HL-60/S4 (cell line): ENCODE data around the gene EIF4E3.

ENCODE experiments used
- in situ Hi-C: fragments of 300-500 bp; cut with MboI; formaldehyde crosslinking; loops from 2 replicates; pipeline ENCODE4 v1.14.3; 2022; ENCODE audit warnings: low sequenced_read_pairs

The EIF4E3 gene

DNA sequence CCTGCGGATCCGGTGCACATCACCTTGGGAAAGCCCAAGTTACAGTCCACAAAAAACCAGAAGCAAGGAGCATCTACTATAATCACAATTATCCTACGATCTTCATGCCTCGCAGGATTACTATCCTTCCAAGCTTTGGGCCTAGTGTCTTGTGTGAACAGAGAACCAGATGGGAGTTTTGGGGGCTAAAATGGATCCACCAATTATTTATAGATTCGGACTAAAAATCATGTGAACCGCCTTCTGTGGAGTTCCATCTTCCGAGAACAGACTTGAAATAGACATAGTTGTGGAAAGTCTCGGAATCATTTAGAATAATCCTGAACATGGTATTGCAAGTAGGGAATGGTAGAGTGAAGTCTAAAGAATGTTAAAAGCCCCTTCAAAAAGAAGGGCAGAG, 70.1 kb downstream of the EIF4E3 start:
- in situ Hi-C loops: loop anchor here (25.0 kb wide), 1 partner anchor 1118 kb away; no protein-coding TSS in a partner anchor

- in situ Hi-C loops: loop anchor here (25.0 kb wide), 1 partner anchor 1116 kb away; no protein-coding TSS in a partner anchor
Observed at GRCh38 chr3:71653414-71653807, 71.8 kb downstream of the EIF4E3 start.

DNA sequence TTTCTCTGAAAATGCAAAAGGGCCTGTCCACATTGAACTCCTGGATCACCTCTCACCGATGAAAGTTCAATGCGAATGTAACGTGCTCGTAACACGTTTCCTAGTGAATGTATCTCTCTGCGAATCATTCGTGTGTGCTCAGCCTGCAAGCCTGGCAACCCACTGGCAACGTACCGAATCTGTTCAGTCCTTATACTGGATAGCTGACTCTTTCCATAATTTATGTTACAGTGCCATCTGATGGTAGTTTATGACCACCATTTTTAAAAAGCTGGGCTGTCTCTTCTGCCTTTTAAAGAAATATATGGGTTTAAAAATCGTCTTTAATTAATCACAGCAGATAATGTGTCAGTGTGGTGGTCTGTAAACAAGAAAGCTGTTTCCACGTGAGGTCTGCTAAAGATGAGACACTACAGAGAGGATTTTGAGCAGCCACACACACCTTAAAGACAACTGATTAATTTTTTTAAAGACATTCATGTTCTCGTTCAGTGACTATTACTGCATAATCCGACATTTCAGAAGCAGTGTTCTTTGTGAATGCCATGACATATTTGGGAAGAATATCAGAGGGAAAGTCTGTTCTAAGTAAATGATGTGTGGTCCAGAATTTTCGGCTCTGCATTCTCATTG, 72.3 kb downstream of the EIF4E3 start:
- in situ Hi-C loops: loop anchor here (25.0 kb wide), 1 partner anchor 1116 kb away; no protein-coding TSS in a partner anchor

DNA sequence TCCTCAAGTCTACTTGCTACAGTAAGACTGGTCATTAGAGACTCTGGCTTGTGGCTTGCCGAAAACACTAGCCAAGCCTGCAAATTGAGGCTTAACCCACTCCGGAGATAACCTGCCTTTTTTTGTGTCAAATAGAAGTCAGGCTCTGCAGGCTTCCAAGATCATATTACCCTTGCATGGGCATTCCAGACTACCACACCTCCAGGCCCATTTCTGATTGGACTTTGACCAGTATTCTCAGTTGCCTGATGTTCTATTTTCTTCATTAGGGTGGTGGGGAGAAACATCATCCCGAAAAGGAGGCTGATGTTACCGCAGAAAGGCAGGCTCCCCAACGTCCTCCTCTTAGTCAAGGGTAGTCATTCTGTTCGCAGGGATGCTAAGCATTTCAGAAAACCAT, 73.6 kb downstream of the EIF4E3 start:
- in situ Hi-C loops: loop anchor here (25.0 kb wide), 1 partner anchor 1114 kb away; no protein-coding TSS in a partner anchor

GRCh38 chr3:71650372-71650771, 74.8 kb downstream of the EIF4E3 start:
- in situ Hi-C loops: loop anchor here (25.0 kb wide), 1 partner anchor 1113 kb away; no protein-coding TSS in a partner anchor

DNA sequence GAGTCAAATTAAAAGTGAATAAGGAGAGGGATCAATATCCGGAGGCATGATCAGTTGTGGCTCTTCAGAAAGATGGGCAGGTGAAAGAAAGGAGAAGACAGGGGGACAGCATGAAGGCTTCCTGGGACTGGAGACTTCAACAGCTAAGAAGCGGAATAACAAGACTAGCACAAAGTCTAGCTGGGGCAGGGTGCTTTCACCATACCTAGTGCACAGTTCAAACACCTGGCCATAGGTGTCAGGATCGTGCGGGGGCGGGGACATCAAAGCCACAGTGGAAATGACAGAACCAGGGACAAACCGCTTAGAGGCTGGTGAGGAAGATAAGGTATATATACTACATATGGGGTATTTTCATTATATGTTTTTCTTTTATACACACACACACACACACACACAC, 75.4 kb downstream of the EIF4E3 start:
- in situ Hi-C loops: loop anchor here (25.0 kb wide), 1 partner anchor 1112 kb away; no protein-coding TSS in a partner anchor

GRCh38 chr3:71647751-71648150, 77.5 kb downstream of the EIF4E3 start:
- in situ Hi-C loops: no loop called here

DNA sequence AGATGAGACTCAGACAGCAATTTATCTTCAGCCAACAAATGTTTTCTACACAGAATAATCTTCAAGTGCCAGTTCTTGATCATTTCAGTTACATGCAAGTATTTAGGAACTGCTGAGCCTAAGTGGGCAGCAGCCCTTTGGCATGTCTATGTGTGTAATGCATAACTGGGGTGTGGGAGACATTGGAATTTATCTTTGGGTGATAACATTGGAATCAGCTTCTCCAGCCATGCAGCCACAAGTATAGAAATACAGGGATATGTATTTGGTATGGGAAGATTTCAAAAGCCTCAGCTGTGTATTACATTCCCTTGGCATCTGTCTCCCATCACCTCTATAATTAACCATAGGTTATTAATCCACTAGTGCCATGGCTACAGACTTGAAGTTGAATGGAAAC, 78.2 kb downstream of the EIF4E3 start:
- in situ Hi-C loops: no loop called here

- in situ Hi-C loops: no loop called here
Observed at GRCh38 chr3:71645140-71645539, 80.1 kb downstream of the EIF4E3 start.

- in situ Hi-C loops: no loop called here
Observed at GRCh38 chr3:71641674-71642073, 83.5 kb downstream of the EIF4E3 start.

- in situ Hi-C loops: no loop called here
Observed at GRCh38 chr3:71640331-71640983, 84.7 kb downstream of the EIF4E3 start.

- in situ Hi-C loops: no loop called here
Observed at GRCh38 chr3:71636482-71636881, 88.7 kb downstream of the EIF4E3 start.

DNA sequence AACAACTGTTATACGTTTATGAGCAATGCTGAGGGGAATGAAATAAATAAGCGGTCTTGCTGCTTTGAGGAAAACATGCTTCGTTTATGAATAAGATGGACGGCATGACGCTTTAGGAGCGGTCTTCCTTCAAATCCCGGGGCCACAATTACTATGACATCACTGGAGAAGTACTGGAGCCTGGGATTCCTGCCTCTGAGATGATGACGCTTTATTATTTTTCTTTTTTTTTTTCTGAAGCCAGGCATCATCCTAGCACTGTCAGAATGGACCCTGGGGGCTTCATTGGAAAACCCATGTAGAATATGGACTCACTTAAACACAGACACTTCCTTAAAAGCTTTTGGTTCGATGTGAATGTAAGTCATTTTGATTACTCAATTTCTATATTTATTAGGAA, 89.2 kb downstream of the EIF4E3 start:
- in situ Hi-C loops: no loop called here

- in situ Hi-C loops: no loop called here
Observed at GRCh38 chr3:71634671-71635070, 90.5 kb downstream of the EIF4E3 start.

DNA sequence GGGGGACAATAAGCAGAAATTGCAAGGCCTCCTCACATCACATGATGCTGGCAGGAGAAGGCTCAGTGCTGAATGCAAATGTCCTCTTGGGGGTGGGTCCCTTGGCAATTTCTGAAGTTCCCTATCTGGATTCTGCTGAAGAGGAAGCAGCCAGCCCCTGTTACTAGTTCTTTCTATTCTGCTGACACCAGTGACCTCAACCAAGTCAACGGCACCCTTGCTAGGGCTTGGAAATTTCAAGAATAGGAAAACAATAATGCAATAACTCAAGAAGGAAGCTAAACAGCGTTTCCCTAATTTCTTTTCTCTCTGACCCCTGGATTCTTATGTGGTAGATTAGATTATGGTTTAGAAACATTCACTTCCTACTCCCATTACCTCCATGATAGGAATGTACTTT, 95.5 kb downstream of the EIF4E3 start:
- in situ Hi-C loops: no loop called here

DNA sequence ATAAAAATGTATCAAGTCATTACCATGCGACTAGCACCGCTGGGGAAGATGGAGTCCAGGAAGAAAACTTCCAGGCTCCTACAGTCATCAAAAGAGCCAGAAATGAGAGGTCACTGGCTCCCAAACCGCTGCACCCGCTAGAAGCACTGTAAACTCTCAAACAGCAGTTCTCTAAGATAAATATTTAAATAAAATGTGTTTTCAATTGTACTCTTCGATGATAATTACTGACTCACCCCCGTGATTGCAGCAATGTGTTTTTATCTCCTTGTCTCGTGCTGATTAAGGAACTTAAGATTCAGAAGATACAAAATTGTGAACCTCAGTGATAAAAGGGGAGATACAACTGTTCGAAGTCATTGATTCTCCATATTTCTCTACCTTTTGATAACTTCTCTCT, 95.9 kb downstream of the EIF4E3 start:
- in situ Hi-C loops: no loop called here

GRCh38 chr3:71628522-71628921, 96.7 kb downstream of the EIF4E3 start:
- in situ Hi-C loops: no loop called here

DNA sequence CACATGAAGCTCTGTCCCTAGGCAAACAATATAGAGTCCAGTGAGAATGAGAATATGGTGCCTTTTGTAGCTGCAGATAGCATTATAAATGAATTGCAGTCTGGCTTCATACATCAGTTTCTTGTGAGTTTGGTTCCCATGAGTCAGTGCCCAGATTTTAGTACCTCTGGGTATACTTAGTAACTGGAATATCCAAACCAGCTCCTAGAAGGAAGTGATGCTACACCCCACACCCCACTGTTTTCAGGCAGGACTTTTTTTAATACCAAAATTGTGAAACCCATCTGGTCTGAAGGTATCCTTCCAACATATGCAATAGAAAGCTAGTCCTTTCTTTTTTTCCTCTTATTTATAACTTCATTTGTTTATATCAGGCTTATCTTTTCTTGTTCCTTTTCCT, 99.5 kb downstream of the EIF4E3 start:
- in situ Hi-C loops: no loop called here
